Erythroblast (primary cell): ENCODE data around the gene MARK2.

ENCODE experiments used
- GATA1 ChIP-seq: IDR thresholded peaks from 2 replicates; pipeline ENCODE4 v1.6.1; 2011; ENCODE audit warnings: low read depth, mild to moderate bottlenecking, control low read depth, low read length, moderate library complexity
- POLR2A ChIP-seq: IDR thresholded peaks from 2 replicates; pipeline ENCODE4 v1.6.1; 2011; ENCODE audit warnings: mild to moderate bottlenecking, low read length

GRCh38 chr11:63800921-63801320 lies 38.0 kb upstream of the MARK2 start:
- TF ChIP-seq POLR2A (no peak), GATA1 (no peak)
